HEK293T (cell line): Measurements from ENCODE around the gene LCOR.
A peak's percentile ranks its signal among the peaks of the same experiment; 100 is the strongest.

Experiments used
- CTCF ChIA-PET: fragments of 350-600 bp; formaldehyde crosslinking; extraction: SDS; loops from one replicate; lab custom pipeline; 2021; ENCODE audit warnings: antibody characterized with exemption, inconsistent platforms; lab: Yijun Ruan, JAX
- POLR2A ChIA-PET: fragments of 350-600 bp; formaldehyde crosslinking; extraction: SDS; loops from one replicate; lab custom pipeline; 2020; ENCODE audit warnings: antibody characterized with exemption, inconsistent platforms; lab: Yijun Ruan, JAX
- DNase-seq: peaks from one replicate; pipeline ENCODE4 v3.0.0; 2012; ENCODE audit warnings: mixed read lengths; ENCODE audit errors: extremely low spot score
- ARNT ChIP-seq: fragments of 450-650 bp; IDR thresholded peaks from 2 replicates; pipeline ENCODE4 v1.6.1; 2017; ENCODE audit warnings: mild to moderate bottlenecking
- BHLHE40 ChIP-seq: fragments of 450-650 bp; IDR thresholded peaks from 2 replicates; pipeline ENCODE4 v1.6.1; 2016; ENCODE audit warnings: mild to moderate bottlenecking, moderate library complexity, borderline replicate concordance
- CTBP1 ChIP-seq: fragments of 450-650 bp; IDR thresholded peaks from 2 replicates; pipeline ENCODE4 v1.6.1; 2016; ENCODE audit warnings: borderline replicate concordance
- ELF4 ChIP-seq: fragments of 450-650 bp; IDR thresholded peaks from 2 replicates; pipeline ENCODE4 v1.6.1; 2017; ENCODE audit warnings: antibody characterized with exemption
- FOXA1 ChIP-seq: fragments of 450-650 bp; IDR thresholded peaks from 2 replicates; pipeline ENCODE4 v1.6.1; 2016; ENCODE audit warnings: mild to moderate bottlenecking
- FOXK2 ChIP-seq: fragments of 450-650 bp; IDR thresholded peaks from 2 replicates; pipeline ENCODE4 v1.6.1; 2016; ENCODE audit warnings: mild to moderate bottlenecking
- FOXM1 ChIP-seq: fragments of 450-650 bp; IDR thresholded peaks from 2 replicates; pipeline ENCODE4 v1.6.1; 2017; ENCODE audit warnings: mild to moderate bottlenecking, borderline replicate concordance
- HDGF ChIP-seq: fragments of 450-650 bp; IDR thresholded peaks from 2 replicates; pipeline ENCODE4 v1.6.1; 2017; ENCODE audit warnings: antibody characterized with exemption, borderline replicate concordance
- L3MBTL2 ChIP-seq: fragments of 450-650 bp; conservative IDR thresholded peaks from 2 replicates; pipeline ENCODE4 v1.6.1; 2016; ENCODE audit warnings: mild to moderate bottlenecking
- LEF1 ChIP-seq: fragments of 450-650 bp; IDR thresholded peaks from 2 replicates; pipeline ENCODE4 v1.6.1; 2017; ENCODE audit warnings: mild to moderate bottlenecking, borderline replicate concordance
- NFRKB ChIP-seq: fragments of 450-650 bp; IDR thresholded peaks from 2 replicates; pipeline ENCODE4 v1.6.1; 2016; ENCODE audit warnings: mild to moderate bottlenecking, moderate library complexity
- PKNOX1 ChIP-seq: fragments of 450-650 bp; IDR thresholded peaks from 2 replicates; pipeline ENCODE4 v1.6.1; 2016
- SP1 ChIP-seq: fragments of 450-650 bp; IDR thresholded peaks from 2 replicates; pipeline ENCODE4 v1.6.1; 2017
- SUZ12 ChIP-seq: fragments of 450-650 bp; IDR thresholded peaks from 2 replicates; pipeline ENCODE4 v1.6.1; 2016; ENCODE audit warnings: mild to moderate bottlenecking
- TARDBP ChIP-seq: fragments of 450-650 bp; IDR thresholded peaks from 2 replicates; pipeline ENCODE4 v1.6.1; 2016
- ZNF384 ChIP-seq: fragments of 450-650 bp; IDR thresholded peaks from 2 replicates; pipeline ENCODE4 v1.6.1; 2016

The LCOR gene

GRCh38 chr10:96873756-96874467, 41.8 kb downstream of the LCOR start:
- CTCF ChIA-PET = no interaction called here
- DNase-seq = no peak
- TF ChIP-seq BHLHE40 (no peak), HDGF (no peak), FOXK2 (no peak), L3MBTL2 (no peak), LEF1 (no peak), SUZ12 (no peak), FOXA1 (no peak), TARDBP (no peak), ELF4 (no peak), CTBP1 (no peak), FOXM1 (no peak), PKNOX1 (no peak), SP1 (no peak), NFRKB (no peak), ZNF384 (no peak)

DNA sequence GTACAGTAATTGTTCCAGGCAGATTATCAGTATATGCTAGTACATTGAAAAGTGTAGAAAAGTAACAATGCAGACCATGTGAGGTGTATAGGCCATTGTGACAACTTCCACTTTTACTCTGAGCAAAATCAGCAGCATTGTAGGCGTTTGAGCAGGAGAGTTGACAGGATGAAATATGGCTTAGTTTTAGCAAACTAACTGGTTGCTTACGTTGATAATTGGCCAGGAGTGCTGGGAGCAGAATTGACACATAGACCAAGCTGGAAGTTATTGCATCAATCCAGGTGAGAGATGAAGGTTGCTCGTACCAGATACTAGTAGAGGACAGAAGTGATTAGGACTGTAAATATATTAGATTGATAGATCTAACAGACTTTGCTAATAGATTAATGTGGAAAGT, 46.0 kb downstream of the LCOR start:
- POLR2A ChIA-PET = no interaction called here
- CTCF ChIA-PET = no interaction called here
- TF ChIP-seq FOXM1 = no peak
- TF ChIP-seq PKNOX1 = peak; percentile 48
- DNase-seq = no peak

More at GRCh38 chr10:96873756-96874467, 41.8 kb downstream of the LCOR start:
- POLR2A ChIA-PET = no interaction called here

- ChIA-PET CTCF (no interaction called here), POLR2A (no interaction called here)
- no peak for DNase-seq
- TF ChIP-seq FOXK2 (no peak), LEF1 (no peak), FOXM1 (no peak), ZNF384 (no peak), PKNOX1 (no peak), BHLHE40 (no peak), FOXA1 (no peak), CTBP1 (no peak), NFRKB (no peak), ARNT (no peak), ELF4 (no peak), TARDBP (no peak), HDGF (no peak), SUZ12 (no peak), SP1 (no peak), L3MBTL2 (no peak)
Measured at GRCh38 chr10:96880575-96880974, 48.5 kb downstream of the LCOR start.

DNA sequence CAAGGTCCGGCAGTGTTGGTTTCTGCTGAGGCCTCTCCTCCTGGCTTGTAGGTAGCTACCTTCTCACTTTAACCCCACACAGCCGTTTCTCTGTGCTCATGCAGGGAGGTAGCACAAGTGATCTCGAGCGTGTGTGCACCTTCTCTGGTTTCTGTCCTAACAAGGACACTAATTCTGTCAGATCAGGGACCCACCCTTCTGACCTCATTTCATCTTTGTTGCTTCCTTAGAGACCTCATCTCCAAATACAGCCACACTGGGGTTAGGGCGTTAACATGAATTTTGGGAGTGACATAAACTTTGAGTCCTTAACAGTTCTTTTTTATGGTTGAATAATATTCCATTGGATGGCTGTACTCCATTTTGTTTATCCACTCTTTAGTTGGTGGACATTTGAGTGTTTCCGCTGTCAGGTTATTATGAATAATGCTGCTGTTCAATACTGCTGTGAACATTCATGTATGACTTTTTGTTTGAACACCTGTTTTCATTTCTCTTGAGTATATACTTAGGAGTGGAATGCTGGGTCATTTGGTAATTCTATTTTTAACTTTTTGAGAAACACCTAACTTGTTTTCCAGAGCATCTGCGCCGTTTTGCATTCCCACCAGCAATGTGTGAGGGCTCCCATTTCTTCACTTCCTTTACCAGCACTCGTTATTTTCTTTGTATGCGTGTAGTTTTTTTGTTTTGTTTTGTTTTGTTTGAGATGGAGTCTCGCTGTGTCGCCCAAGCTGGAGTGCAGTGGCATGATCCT, 57.5 kb downstream of the LCOR start:
- ChIA-PET CTCF (no interaction called here), POLR2A (no interaction called here)
- no peak for DNase-seq
- TF ChIP-seq ELF4 (no peak), L3MBTL2 (no peak), LEF1 (no peak), ZNF384 (no peak), CTBP1 (no peak), FOXK2 (no peak), SUZ12 (no peak), FOXA1 (no peak), NFRKB (no peak), PKNOX1 (no peak), TARDBP (no peak), BHLHE40 (no peak), ARNT (no peak), FOXM1 (no peak), HDGF (no peak)

- CTCF ChIA-PET = no interaction called here
- POLR2A ChIA-PET = no interaction called here
- DNase-seq = no peak
Measured at GRCh38 chr10:96890172-96890513, 58.0 kb downstream of the LCOR start.

More at GRCh38 chr10:96890172-96890513, 58.0 kb downstream of the LCOR start:
- no peak for TF ChIP-seq L3MBTL2
- no peak for TF ChIP-seq FOXA1
- TF ChIP-seq ZNF384 = no peak
- no peak for TF ChIP-seq FOXM1
- TF ChIP-seq ARNT = no peak
- TF ChIP-seq PKNOX1 = no peak
- no peak for TF ChIP-seq BHLHE40
- TF ChIP-seq HDGF = no peak
- no peak for TF ChIP-seq TARDBP
- TF ChIP-seq SUZ12 = no peak
